ENCODE measurements around the gene SOX14. TPM values are rescaled to one million over a fixed set of nuclear protein-coding genes. Genes with fewer than 3 reads are reported as not detected.

SOX14 gene
- total and polyA plus RNA-seq, 4 donors, result 0.30 to 2.7 (median 0.65) TPM

DNA sequence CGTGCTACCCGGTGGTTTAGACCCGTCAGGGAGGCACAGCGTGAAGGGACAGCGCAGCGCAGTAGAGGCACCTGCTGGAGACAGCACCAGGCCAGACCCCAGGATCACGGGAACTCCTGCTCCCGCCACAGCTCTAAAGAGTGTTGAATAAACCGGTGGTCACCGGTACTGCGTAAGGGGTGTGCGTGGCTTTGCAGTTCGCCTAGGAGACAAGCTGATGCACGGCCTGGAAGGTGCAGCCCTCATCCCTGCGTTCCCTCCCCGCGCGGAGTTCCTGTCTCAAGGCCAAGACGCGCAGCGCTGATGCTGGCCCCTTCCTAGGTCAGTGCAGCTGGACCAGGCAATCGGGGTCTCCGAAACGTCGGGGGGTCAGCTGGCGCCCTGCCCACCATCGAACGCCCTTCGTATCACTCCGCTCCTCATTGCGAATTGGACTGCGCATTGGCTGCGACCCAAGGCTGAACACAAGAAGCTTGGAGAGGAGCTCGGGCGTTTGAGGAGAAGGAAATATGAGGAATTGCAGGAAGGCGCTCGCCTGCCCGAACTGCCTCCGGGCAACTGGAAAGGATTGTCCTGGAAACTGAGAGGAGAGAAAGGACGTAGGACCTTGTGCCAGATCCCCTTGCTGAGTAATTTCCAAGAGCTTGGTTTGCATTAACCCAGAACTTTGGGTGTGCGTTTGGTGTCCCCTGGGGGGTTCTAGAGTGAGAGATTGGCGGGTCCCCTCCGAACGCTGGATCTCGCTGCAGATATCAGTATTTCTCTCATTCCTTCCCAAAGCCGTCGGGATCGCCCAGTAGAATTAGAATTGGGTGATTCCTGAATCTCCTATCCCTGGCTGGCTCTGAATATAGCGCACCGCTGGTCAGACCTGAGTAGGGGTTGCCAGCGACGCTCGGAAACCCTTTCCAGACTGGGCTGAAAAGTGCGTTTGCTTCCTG, 2.3 kb upstream of the SOX14 start:
- H3K27ac ChIP-seq (ENCODE audit: low read depth, low read length), result no peak overlapping the region
- H3K4me1 ChIP-seq (ENCODE audit: control insufficient read depth, insufficient read depth, low read length), result peaks cover 42% of the 10 kb centered on the region
- no peaks in the 10 kb centered on the region for H3K36me3 ChIP-seq (ENCODE audit: control insufficient read depth, insufficient read depth, low read length)
- peaks cover 89% of the 10 kb centered on the region for H3K27me3 ChIP-seq (ENCODE audit: control insufficient read depth, insufficient read depth, low read length)
- peak in 2 of 6 donors; percentile 34 to 51 for DNase-seq (ENCODE audit: low read depth in 4 of 6, low spot score in 6 of 6)
- WGBS (ENCODE audit: insufficient coverage), result 2% methylated on average over 53 of the region's 54 CpGs
- no peaks in the 10 kb centered on the region for H3K9me3 ChIP-seq (ENCODE audit: control insufficient read depth, insufficient read depth, low read length)
- H3K4me3 ChIP-seq (ENCODE audit: low read depth, low read length), result no peak overlapping the region

- no peaks in the 10 kb centered on the region for H3K9me3 ChIP-seq (ENCODE audit: control insufficient read depth, insufficient read depth, low read length)
- no peaks in the 10 kb centered on the region for H3K36me3 ChIP-seq (ENCODE audit: control insufficient read depth, insufficient read depth, low read length)
- H3K4me3 ChIP-seq (ENCODE audit: low read depth, low read length), result no peak overlapping the region
- H3K27ac ChIP-seq (ENCODE audit: low read depth, low read length), result no peak overlapping the region
- under 1% methylated on average over 23 of the region's 34 CpGs for WGBS (ENCODE audit: insufficient coverage)
- H3K4me1 ChIP-seq (ENCODE audit: control insufficient read depth, insufficient read depth, low read length), result peaks cover 47% of the 10 kb centered on the region
- DNase-seq (ENCODE audit: low read depth in 4 of 6, low spot score in 6 of 6), result peak in 2 of 6 donors; percentile 8 to 14
- H3K27me3 ChIP-seq (ENCODE audit: control insufficient read depth, insufficient read depth, low read length), result peaks cover 96% of the 10 kb centered on the region
These were observed 1.2 kb upstream of the SOX14 start for GRCh38 chr3:137762674-137763593.

- H3K4me3 ChIP-seq (ENCODE audit: low read depth, low read length), result no peak overlapping the region
- H3K36me3 ChIP-seq (ENCODE audit: control insufficient read depth, insufficient read depth, low read length), result no peaks in the 10 kb centered on the region
- peak in 2 of 6 donors; percentile 10 to 18 for DNase-seq (ENCODE audit: low read depth in 4 of 6, low spot score in 6 of 6)
- peaks cover 53% of the 10 kb centered on the region for H3K4me1 ChIP-seq (ENCODE audit: control insufficient read depth, insufficient read depth, low read length)
- no peaks in the 10 kb centered on the region for H3K9me3 ChIP-seq (ENCODE audit: control insufficient read depth, insufficient read depth, low read length)
- 0% methylated on average over 18 of the region's 18 CpGs for WGBS (ENCODE audit: insufficient coverage)
- peaks cover 98% of the 10 kb centered on the region for H3K27me3 ChIP-seq (ENCODE audit: control insufficient read depth, insufficient read depth, low read length)
- H3K27ac ChIP-seq (ENCODE audit: low read depth, low read length), result no peak overlapping the region
These were observed 549 bp upstream of the SOX14 start for GRCh38 chr3:137763594-137763938.

GRCh38 chr3:137764563-137765309, 621 bp downstream of the SOX14 start:
- Histone ChIP-seq H3K27me3 (ENCODE audit: control insufficient read depth, insufficient read depth, low read length) (peaks cover 100% of the 10 kb centered on the region), H3K9me3 (ENCODE audit: control insufficient read depth, insufficient read depth, low read length) (no peaks in the 10 kb centered on the region), H3K4me1 (ENCODE audit: control insufficient read depth, insufficient read depth, low read length) (peaks cover 62% of the 10 kb centered on the region), H3K36me3 (ENCODE audit: control insufficient read depth, insufficient read depth, low read length) (no peaks in the 10 kb centered on the region), H3K4me3 (ENCODE audit: low read depth, low read length) (no peak overlapping the region), H3K27ac (ENCODE audit: low read depth, low read length) (no peak overlapping the region)
- 1% methylated on average over 58 of the region's 58 CpGs for WGBS (ENCODE audit: insufficient coverage)
- DNase-seq (ENCODE audit: low read depth in 4 of 6, low spot score in 6 of 6), result peak in 1 of 6 donors; percentile 9

DNA sequence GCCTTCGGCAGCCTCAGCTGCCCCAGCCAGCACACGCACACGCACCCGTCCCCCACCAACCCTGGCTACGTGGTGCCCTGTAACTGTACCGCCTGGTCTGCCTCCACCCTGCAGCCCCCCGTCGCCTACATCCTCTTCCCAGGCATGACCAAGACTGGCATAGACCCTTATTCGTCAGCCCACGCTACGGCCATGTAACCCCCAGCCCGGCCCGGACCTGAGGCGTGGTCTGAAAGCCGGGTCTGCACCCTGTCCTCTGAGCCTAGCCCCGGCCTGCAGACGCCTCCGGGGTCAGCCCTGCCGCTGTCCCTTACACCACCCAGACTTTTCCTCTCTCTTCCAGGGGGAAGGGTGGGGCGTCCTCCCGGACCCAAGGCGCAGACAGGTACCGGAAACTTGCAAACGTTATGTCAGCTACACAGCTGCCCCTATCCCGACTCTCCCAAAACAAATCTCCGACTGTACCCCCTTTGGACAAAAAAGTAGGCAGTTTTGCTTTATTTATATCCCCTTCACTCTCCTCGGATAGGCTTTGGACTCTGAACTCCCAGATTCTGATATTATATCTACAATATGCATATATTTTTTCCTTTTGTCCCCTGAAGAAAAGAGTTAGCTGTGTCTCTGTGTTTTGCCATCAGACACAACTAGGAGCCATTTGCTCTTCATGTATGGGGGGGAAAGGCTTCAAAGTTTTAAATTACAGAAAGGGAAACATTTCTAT, 1.4 kb downstream of the SOX14 start:
- WGBS (ENCODE audit: insufficient coverage), result 4% methylated on average over 26 of the region's 27 CpGs
- DNase-seq (ENCODE audit: low read depth in 4 of 6, low spot score in 6 of 6), result no peak
- Histone ChIP-seq H3K36me3 (ENCODE audit: control insufficient read depth, insufficient read depth, low read length) (no peaks in the 10 kb centered on the region), H3K4me1 (ENCODE audit: control insufficient read depth, insufficient read depth, low read length) (peaks cover 70% of the 10 kb centered on the region), H3K9me3 (ENCODE audit: control insufficient read depth, insufficient read depth, low read length) (no peaks in the 10 kb centered on the region), H3K4me3 (ENCODE audit: low read depth, low read length) (no peak overlapping the region), H3K27me3 (ENCODE audit: control insufficient read depth, insufficient read depth, low read length) (peaks cover 100% of the 10 kb centered on the region), H3K27ac (ENCODE audit: low read depth, low read length) (no peak overlapping the region)

DNA sequence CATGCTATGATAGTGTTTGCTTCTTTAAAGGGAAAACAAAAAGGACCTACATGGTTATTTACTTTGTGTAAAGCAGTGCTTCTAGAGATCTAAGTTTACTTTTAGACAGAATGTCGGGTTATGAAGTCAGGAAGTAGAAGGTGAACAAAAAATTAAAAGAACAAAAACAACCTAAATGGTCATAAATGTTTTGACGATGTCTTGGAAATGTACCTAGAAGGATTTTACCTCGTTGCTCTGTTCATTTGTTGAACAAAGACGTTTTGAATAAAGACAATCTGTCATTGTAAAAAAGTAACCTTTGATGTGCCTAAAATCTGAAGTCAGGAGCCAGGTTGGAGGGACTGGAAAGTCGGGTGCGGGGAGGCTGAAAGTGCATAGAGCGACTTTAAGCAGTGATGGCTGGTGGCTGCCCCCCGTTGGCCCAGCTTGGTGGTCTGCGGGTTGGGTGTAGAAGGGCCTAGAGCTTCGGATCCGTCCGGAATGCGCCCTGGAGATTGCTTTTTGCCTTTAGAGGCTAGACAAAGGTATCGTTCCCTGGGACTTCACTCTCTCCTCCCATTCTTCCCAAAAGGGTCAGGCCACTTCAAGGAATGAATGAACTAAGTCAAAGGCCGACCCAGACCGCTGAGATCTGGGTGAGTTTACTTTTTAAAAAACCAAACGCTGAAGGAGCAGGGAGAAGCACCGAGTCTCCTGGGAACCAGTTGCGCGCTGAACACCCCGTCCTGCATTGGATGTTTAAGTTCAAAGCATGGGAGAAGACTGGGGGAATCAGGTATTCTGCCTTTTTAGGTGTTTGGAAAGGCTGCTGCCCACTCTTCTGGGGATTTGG, 2.1 kb downstream of the SOX14 start:
- H3K9me3 ChIP-seq (ENCODE audit: control insufficient read depth, insufficient read depth, low read length), result no peaks in the 10 kb centered on the region
- peaks cover 72% of the 10 kb centered on the region for H3K4me1 ChIP-seq (ENCODE audit: control insufficient read depth, insufficient read depth, low read length)
- peak in 2 of 6 donors; percentile 9 to 14 for DNase-seq (ENCODE audit: low read depth in 4 of 6, low spot score in 6 of 6)
- H3K4me3 ChIP-seq (ENCODE audit: low read depth, low read length), result no peak overlapping the region
- peaks cover 100% of the 10 kb centered on the region for H3K27me3 ChIP-seq (ENCODE audit: control insufficient read depth, insufficient read depth, low read length)
- H3K36me3 ChIP-seq (ENCODE audit: control insufficient read depth, insufficient read depth, low read length), result no peaks in the 10 kb centered on the region
- WGBS (ENCODE audit: insufficient coverage), result 2% methylated on average over 15 of the region's 21 CpGs
- H3K27ac ChIP-seq (ENCODE audit: low read depth, low read length), result no peak overlapping the region

DNA sequence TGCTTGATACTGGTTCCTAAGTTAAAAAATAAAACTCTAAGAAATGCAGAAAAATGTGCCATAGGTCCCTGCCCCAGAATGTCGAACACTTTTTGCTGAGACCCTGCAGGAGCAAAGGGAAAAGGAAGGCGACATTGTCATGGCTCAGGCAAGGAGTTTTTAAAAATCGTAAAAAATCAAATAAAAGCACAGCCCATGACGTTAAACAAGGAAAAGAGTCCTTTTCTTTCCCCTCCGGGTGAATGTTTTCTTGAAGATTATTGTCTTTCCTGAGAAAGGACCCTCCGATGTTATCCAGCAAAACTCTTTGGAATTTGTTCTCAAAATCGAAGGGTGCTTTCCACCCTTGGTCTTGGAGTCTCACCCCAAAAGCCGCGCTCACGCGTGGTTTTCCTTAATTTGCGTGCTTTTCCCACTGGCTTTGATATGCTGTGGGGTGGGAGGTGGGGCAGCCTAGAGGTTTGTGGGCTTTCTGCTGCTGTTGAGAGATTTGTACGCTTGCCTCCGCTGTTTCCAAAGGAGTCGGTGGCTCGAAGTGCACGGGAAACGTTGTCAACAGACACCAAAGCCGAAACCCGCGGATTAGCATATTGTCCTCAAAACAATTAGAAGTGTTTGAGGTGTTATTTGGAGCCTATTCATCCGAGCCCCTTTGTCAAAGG, 2.9 kb downstream of the SOX14 start:
- peaks cover 72% of the 10 kb centered on the region for H3K4me1 ChIP-seq (ENCODE audit: control insufficient read depth, insufficient read depth, low read length)
- 1% methylated on average over 10 of the region's 22 CpGs for WGBS (ENCODE audit: insufficient coverage)

More for the DNA sequence above, 2.9 kb downstream of the SOX14 start:
- Histone ChIP-seq H3K27me3 (ENCODE audit: control insufficient read depth, insufficient read depth, low read length) (peaks cover 100% of the 10 kb centered on the region), H3K4me3 (ENCODE audit: low read depth, low read length) (no peak overlapping the region), H3K9me3 (ENCODE audit: control insufficient read depth, insufficient read depth, low read length) (no peaks in the 10 kb centered on the region), H3K27ac (ENCODE audit: low read depth, low read length) (no peak overlapping the region), H3K36me3 (ENCODE audit: control insufficient read depth, insufficient read depth, low read length) (no peaks in the 10 kb centered on the region)
- DNase-seq (ENCODE audit: low read depth in 4 of 6, low spot score in 6 of 6), result peak in 2 of 6 donors; percentile 5 to 35
